ENCODE data around the gene PATE4.

- TF ChIP-seq CTCF (IDR thresholded peaks at IDR 0.05), result peak in 4 of 6 experiments; percentile 17 to 52 (median 36)
- peak; percentile 55 to 74 for TF ChIP-seq POLR2A (IDR thresholded peaks at IDR 0.05)
Observed at GRCh38 chr11:125887373-125888324, 54.5 kb downstream of the PATE4 start, which contains the start of gene HYLS1.
